ENCODE data around the gene TANC1.

DNA sequence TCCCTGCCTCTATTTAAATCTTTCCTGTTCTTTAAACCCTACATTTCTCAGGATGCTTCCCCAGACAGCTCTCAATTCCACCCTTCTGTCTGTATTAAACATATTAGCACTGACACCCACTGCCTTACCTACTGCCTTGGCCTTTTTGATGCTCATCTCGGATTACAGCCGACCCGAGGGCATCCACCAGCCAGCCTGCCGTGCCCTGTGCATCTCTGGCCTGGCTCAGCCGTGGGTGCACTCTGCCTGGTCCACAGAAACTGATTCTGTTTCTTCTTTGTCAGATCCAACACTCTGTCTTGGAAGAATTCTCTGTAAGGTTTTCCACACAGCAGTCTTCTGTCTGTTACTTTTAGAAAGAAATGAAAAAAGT, 27.2 kb downstream of the TANC1 start:
- TF ChIP-seq EZH2phosphoT487 (IDR thresholded peaks at IDR 0.05; ENCODE audit: insufficient read depth, low read depth) (no peak), EZH2 (IDR thresholded peaks at IDR 0.05; ENCODE audit: insufficient read depth, poor library complexity, severe bottlenecking) (no peak)

Data from GM23248 (cell line).